IMR-90 (cell line): Measurements from ENCODE around the gene RSBN1. TPM values are rescaled to one million over a fixed set of nuclear protein-coding genes. Genes with fewer than 3 reads are reported as not detected.

Experiments
- ATAC-seq: fragments of 200-7000 bp; cut with Tn5 transposase; 2 replicates; pipeline ENCODE4 v1.9.1; 2020; ENCODE audit warnings: low read depth, mild to moderate bottlenecking, moderate library complexity
- BruUV-seq: library from RNA; stranded (reverse); fragments of 400-500 nt; replicated peaks from 2 replicates; lab custom pipeline; 2021; lab: Mats Ljungman, UMichigan
- CTCF ChIA-PET: fragments of 300-600 bp; formaldehyde crosslinking; extraction: SDS; loops from one replicate; lab custom pipeline; 2021; ENCODE audit warnings: antibody characterized with exemption; lab: Yijun Ruan, JAX
- POLR2A ChIA-PET: fragments of 300-600 bp; sonication (Branson Sonifier 250); formaldehyde crosslinking; loops from one replicate; lab custom pipeline; 2022; ENCODE audit warnings: antibody characterized with exemption; ENCODE audit not compliant: unreplicated experiment; lab: Charles Lee
- DNase-seq: peaks from one replicate; pipeline ENCODE4 v3.0.0; 2013
- H2AFZ ChIP-seq: replicated peaks from 2 replicates; pipeline ENCODE3; 2013; ENCODE audit warnings: low read length, mild to moderate bottlenecking; ENCODE audit not compliant: poor library complexity
- H2AK5ac ChIP-seq: 2 replicates; pipeline ENCODE4 v1.6.1; 2013; ENCODE audit warnings: low read depth, low read length, inconsistent platforms
- H2AK9ac ChIP-seq: replicated peaks from 2 replicates; pipeline ENCODE3; 2013; ENCODE audit warnings: mild to moderate bottlenecking, low read depth, low read length, moderate library complexity; ENCODE audit not compliant: poor library complexity
- H2BK120ac ChIP-seq: 2 replicates; pipeline ENCODE4 v1.6.1; 2013; ENCODE audit warnings: low read depth, low read length, inconsistent platforms
- H2BK15ac ChIP-seq: 3 replicates; pipeline ENCODE4 v1.6.1; 2013; ENCODE audit warnings: low read depth, low read length, inconsistent platforms
- H2BK20ac ChIP-seq: 2 replicates; pipeline ENCODE4 v1.6.1; 2013; ENCODE audit warnings: low read depth, mild to moderate bottlenecking, inconsistent platforms, low read length, moderate library complexity
- H2BK5ac ChIP-seq: 2 replicates; pipeline ENCODE4 v1.6.1; 2013; ENCODE audit warnings: mild to moderate bottlenecking, low read depth, low read length, inconsistent platforms; ENCODE audit not compliant: poor library complexity, severe bottlenecking
- H3K14ac ChIP-seq: replicated peaks from 2 replicates; pipeline ENCODE4 v1.6.1; 2013; ENCODE audit warnings: low read depth, low read length, inconsistent platforms
- H3K18ac ChIP-seq: 2 replicates; pipeline ENCODE4 v1.6.1; 2013; ENCODE audit warnings: low read depth, low read length, control low read depth
- H3K23ac ChIP-seq: 2 replicates; pipeline ENCODE4 v1.6.1; 2013; ENCODE audit warnings: low read depth, low read length, inconsistent platforms
- H3K27ac ChIP-seq: 2 replicates; pipeline ENCODE4 v1.5.1; 2013; ENCODE audit warnings: mild to moderate bottlenecking, control low read depth, low read length; ENCODE audit not compliant: insufficient read depth
- H3K27me3 ChIP-seq: 2 replicates; pipeline ENCODE4 v1.6.1; 2013; ENCODE audit warnings: low read length; ENCODE audit not compliant: control insufficient read depth, insufficient read depth
- H3K36me3 ChIP-seq: 2 replicates; pipeline ENCODE4 v1.6.1; 2013; ENCODE audit warnings: low read length, mixed read lengths; ENCODE audit not compliant: control insufficient read depth, insufficient read depth
- H3K4ac ChIP-seq: 2 replicates; pipeline ENCODE4 v1.6.1; 2013; ENCODE audit warnings: low read depth, low read length, inconsistent platforms
- H3K4me1 ChIP-seq: 2 replicates; pipeline ENCODE4 v1.6.1; 2013; ENCODE audit warnings: low read length, mixed read lengths; ENCODE audit not compliant: control insufficient read depth, insufficient read depth
- H3K4me2 ChIP-seq: 2 replicates; pipeline ENCODE4 v1.6.1; 2013; ENCODE audit warnings: low read depth, mild to moderate bottlenecking, control low read depth, low read length, moderate library complexity
- H3K4me3 ChIP-seq: 2 replicates; pipeline ENCODE4 v1.5.1; 2013; ENCODE audit warnings: low read depth, mild to moderate bottlenecking, control low read depth, low read length, moderate library complexity; ENCODE audit not compliant: insufficient read depth
- H3K56ac ChIP-seq: 2 replicates; pipeline ENCODE4 v1.6.1; 2013; ENCODE audit warnings: low read length, inconsistent platforms; ENCODE audit not compliant: insufficient read depth; ENCODE audit errors: extremely low read depth
- H3K79me1 ChIP-seq, 2 experiments: 2 replicates each; pipeline ENCODE4 v1.6.1; 2013; ENCODE audit warnings: low read length in 2 of 2, inconsistent platforms in 1 of 2, low read depth in 1 of 2
- H3K9ac ChIP-seq: 2 replicates; pipeline ENCODE4 v1.6.1; 2013; ENCODE audit warnings: low read depth, low read length, control low read depth
- H3K9me1 ChIP-seq: 2 replicates; pipeline ENCODE4 v1.6.1; 2013; ENCODE audit warnings: low read length, inconsistent platforms; ENCODE audit not compliant: insufficient read depth
- H3K9me3 ChIP-seq: 2 replicates; pipeline ENCODE4 v1.6.1; 2013; ENCODE audit warnings: low read length; ENCODE audit not compliant: control insufficient read depth, insufficient read depth
- H4K20me1 ChIP-seq: 2 replicates; pipeline ENCODE4 v1.6.1; 2013; ENCODE audit warnings: low read length, inconsistent platforms; ENCODE audit not compliant: insufficient read depth
- H4K5ac ChIP-seq: 2 replicates; pipeline ENCODE4 v1.6.1; 2013; ENCODE audit warnings: mild to moderate bottlenecking, low read depth, low read length, control low read depth
- H4K8ac ChIP-seq, 2 experiments: 2 replicates each; pipeline ENCODE4 v1.6.1; 2013; ENCODE audit warnings: low read depth in 2 of 2, low read length in 2 of 2, control low read depth in 1 of 2, inconsistent platforms in 1 of 2
- H4K91ac ChIP-seq: 2 replicates; pipeline ENCODE4 v1.6.1; 2013; ENCODE audit warnings: low read depth, low read length, inconsistent platforms; ENCODE audit not compliant: insufficient read depth
- BHLHE40 ChIP-seq: fragments of 150-350 bp; IDR thresholded peaks from 2 replicates; pipeline ENCODE4 v1.6.1; 2016; ENCODE audit warnings: mild to moderate bottlenecking, low read depth, low read length
- MXI1 ChIP-seq: IDR thresholded peaks from 2 replicates; pipeline ENCODE4 v1.6.1; 2012; ENCODE audit warnings: low read depth, mild to moderate bottlenecking, low read length, moderate library complexity, borderline replicate concordance
- NFE2L2 ChIP-seq: fragments of 150-350 bp; IDR thresholded peaks from 2 replicates; pipeline ENCODE4 v1.6.1; 2016; ENCODE audit warnings: low read depth, mild to moderate bottlenecking, low read length
- WGBS, 2 experiments: methylation state at CpG; one replicate each; pipeline versions ENCODE4 v1.1.5 to v1.1.7; 2013; ENCODE audit warnings: missing lambda C conversion rate in 2 of 2; ENCODE audit not compliant: insufficient read length in 1 of 2; ENCODE audit errors: extremely low coverage in 2 of 2; 5-methylcytosine and 5-hydroxymethylcytosine counted together
- dilution Hi-C: fragments of 300-500 bp; cut with HindIII; formaldehyde crosslinking; loops from one replicate; pipeline ENCODE4 v1.14.3; 2018; ENCODE audit warnings: low sequenced_read_pairs; ENCODE audit not compliant: unreplicated experiment
- in situ Hi-C: fragments of 300-500 bp; cut with MboI; formaldehyde crosslinking; loops from 3 replicates; pipeline ENCODE4 v1.14.3; 2019; ENCODE audit warnings: low sequenced_read_pairs, inconsistent platforms, mixed read lengths
- intact Hi-C: fragments of 100-400 bp; cut with micrococcal nuclease; formaldehyde crosslinking; loops from 2 replicates; pipeline ENCODE4 v1.10.0; 2022
- polyA plus RNA-seq, 3 experiments: library from polyadenylated mRNA; depleted of rRNA; stranded (reverse); fragments of >200 nt; gene quantifications; 2 replicates each; pipeline ENCODE4 v1.2.3, GENCODE V29; 2012; ENCODE audit warnings: low replicate concordance in 1 of 3
- total RNA-seq: library from RNA; depleted of rRNA; stranded (reverse); fragments of >200 nt; gene quantifications from 2 replicates; pipeline ENCODE4 v1.2.3, GENCODE V29; 2012
- TF ChIP-seq, protein P1 (sequence below): fragments of 150-350 bp; IDR thresholded peaks from 2 replicates; pipeline ENCODE4 v1.6.1; 2017; ENCODE audit warnings: mild to moderate bottlenecking, antibody characterized with exemption, low read length, low read depth
- TF ChIP-seq, protein P2 (sequence below): fragments of 150-350 bp; IDR thresholded peaks from 2 replicates; pipeline ENCODE4 v1.6.1; 2016; ENCODE audit warnings: low read depth, mild to moderate bottlenecking, low read length, moderate library complexity, borderline replicate concordance

RSBN1 gene
- total and polyA plus RNA-seq, 2 of the 4 experiments (the other 2 are of a cell fraction): 5.3 to 11.7 TPM

DNA sequence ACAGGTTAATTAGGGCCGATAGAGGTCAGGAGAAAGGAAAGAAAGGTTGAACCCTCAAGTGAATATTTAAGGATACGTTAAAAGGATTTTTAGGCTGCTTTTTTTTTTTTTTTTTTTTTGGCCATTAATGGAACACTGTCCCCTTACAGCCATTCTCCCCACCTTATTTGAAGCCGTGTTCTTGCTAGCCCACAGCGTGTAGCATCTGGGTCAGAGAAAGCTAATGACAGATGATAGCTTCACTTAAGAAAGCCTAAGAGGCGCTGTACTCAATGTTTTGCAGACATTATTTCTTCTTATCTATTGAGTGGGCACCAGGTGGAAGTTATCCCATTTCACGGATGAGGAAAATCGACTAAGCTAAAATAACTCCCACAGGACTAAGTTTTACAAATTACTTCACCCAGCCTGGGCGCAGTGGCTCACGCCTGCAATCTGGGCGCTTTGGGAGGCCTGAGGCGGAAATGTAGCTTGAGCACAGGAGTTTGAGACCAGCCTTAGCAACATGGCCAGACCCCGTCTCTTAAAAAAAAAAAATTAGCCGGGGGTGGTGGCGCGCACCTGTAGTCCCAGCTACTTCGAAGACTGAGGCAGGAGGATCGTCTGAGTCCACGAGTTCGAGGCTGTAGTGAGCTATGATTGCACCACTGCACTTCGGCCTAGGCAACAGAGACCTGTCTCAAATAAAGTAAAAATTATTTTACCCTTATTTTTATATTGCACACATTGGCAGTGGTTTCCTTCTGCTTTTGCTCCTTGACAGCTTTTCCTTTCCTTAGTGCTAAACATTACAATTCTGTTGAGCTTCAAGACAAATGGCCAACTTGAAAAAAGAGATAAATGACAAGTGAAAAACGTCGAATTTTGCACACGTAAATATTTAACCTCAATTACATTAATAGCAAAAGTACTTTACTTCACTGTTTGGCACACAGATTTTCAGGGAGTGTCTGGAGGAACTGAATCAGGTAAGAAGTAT lies 51.9 kb downstream of the RSBN1 start:
- ChIA-PET POLR2A (interaction anchor here (0.7 to 1.0 kb wide), 2 partner anchors 51 to 54 kb away, joined by 3 to 16 read pairs; no protein-coding TSS in a partner anchor), CTCF (no interaction called here)
- Histone ChIP-seq H3K4me2 (peak overlapping the region; percentile 90), H3K4me3 (peak overlapping the region; percentile 86; the same call in 1 of the 2 replicates), H3K56ac (peak overlapping the region; percentile 98), H3K4me1 (no peaks in the 10 kb centered on the region), H2BK5ac (peak overlapping the region; percentile 89), H4K20me1 (no peaks in the 10 kb centered on the region), H2BK20ac (no peak overlapping the region), H3K27ac (peak overlapping the region; percentile 94), H3K27me3 (no peaks in the 10 kb centered on the region), H2AK5ac (peak overlapping the region; percentile 67), H3K14ac (peak overlapping the region; percentile 99; the same call in 1 of the 2 replicates), H3K4ac (peak overlapping the region; percentile 95), H2AFZ (peak overlapping the region; percentile 95), H4K91ac (peak overlapping the region; percentile 96), H3K9me1 (no peaks in the 10 kb centered on the region), H3K36me3 (no peaks in the 10 kb centered on the region), H3K23ac (peak overlapping the region; percentile 97), H3K18ac (no peak overlapping the region), H3K79me1 (peaks cover 9 to 21% of the 10 kb centered on the region in 2 experiments; a peak in 3 of 4 replicates), H4K8ac (peak overlapping the region; percentile 98 to 99), H2AK9ac (no peak overlapping the region), H3K9me3 (no peaks in the 10 kb centered on the region), H2BK120ac (no peak overlapping the region; the same call in 1 of the 2 replicates), H3K9ac (peak overlapping the region; percentile 100), H4K5ac (peak overlapping the region; percentile 92; the same call in 1 of the 2 replicates), H2BK15ac (no peak overlapping the region)
- dilution Hi-C loops: no loop called here
- DNase-seq (no peak), ATAC-seq (no peak)
- 92% methylated on average over 12 of the region's 23 CpGs; no CpG with 5 or more reads in 1 of the 2 experiments for WGBS, 2 experiments
- no TSS peak for BruUV-seq
- in situ Hi-C loops: no loop called here
- intact Hi-C loops: no loop called here
- TF ChIP-seq, protein P1, sequence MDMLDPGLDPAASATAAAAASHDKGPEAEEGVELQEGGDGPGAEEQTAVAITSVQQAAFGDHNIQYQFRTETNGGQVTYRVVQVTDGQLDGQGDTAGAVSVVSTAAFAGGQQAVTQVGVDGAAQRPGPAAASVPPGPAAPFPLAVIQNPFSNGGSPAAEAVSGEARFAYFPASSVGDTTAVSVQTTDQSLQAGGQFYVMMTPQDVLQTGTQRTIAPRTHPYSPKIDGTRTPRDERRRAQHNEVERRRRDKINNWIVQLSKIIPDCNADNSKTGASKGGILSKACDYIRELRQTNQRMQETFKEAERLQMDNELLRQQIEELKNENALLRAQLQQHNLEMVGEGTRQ: no peak
- TF ChIP-seq MXI1 (no peak), NFE2L2 (no peak), BHLHE40 (no peak)
- TF ChIP-seq, protein P2, sequence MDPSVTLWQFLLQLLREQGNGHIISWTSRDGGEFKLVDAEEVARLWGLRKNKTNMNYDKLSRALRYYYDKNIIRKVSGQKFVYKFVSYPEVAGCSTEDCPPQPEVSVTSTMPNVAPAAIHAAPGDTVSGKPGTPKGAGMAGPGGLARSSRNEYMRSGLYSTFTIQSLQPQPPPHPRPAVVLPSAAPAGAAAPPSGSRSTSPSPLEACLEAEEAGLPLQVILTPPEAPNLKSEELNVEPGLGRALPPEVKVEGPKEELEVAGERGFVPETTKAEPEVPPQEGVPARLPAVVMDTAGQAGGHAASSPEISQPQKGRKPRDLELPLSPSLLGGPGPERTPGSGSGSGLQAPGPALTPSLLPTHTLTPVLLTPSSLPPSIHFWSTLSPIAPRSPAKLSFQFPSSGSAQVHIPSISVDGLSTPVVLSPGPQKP: no peak
